K562 (cell line): ENCODE data around the gene PTPN7. TPM values are rescaled to one million over a fixed set of nuclear protein-coding genes. Genes with fewer than 3 reads are reported as not detected.

ENCODE experiments used
- FOXA1 ChIP-seq: fragments of 450-650 bp; IDR thresholded peaks from 2 replicates; pipeline ENCODE4 v1.6.1; 2016; ENCODE audit warnings: mild to moderate bottlenecking, borderline replicate concordance
- GTF2A2 ChIP-seq: IDR thresholded peaks from 2 replicates; pipeline ENCODE4 v1.6.1; 2016; ENCODE audit warnings: mild to moderate bottlenecking, missing genetic modification characterization, missing compliant biosample characterization
- HIVEP1 ChIP-seq: fragments of 250-450 bp; sonication (Bioruptor Pico); IDR thresholded peaks from 2 replicates; pipeline ENCODE4 v1.4.0; 2020; ENCODE audit warnings: mild to moderate bottlenecking
- IRF9 ChIP-seq: fragments of 450-650 bp; IDR thresholded peaks from 2 replicates; pipeline ENCODE4 v1.6.1; 2016; ENCODE audit warnings: missing biosample characterization, missing genetic modification characterization
- MCM5 ChIP-seq: fragments of 450-650 bp; IDR thresholded peaks from 2 replicates; pipeline ENCODE4 v1.6.1; 2016; ENCODE audit warnings: low read depth
- NCOA1 ChIP-seq: fragments of 450-650 bp; IDR thresholded peaks from 2 replicates; pipeline ENCODE4 v1.6.1; 2016; ENCODE audit warnings: low read depth
- POLR2A ChIP-seq: fragments of 450-650 bp; conservative IDR thresholded peaks from 2 replicates; pipeline ENCODE4 v1.6.1; 2016
- POU5F1 ChIP-seq: fragments of 150-350 bp; IDR thresholded peaks from 2 replicates; pipeline ENCODE4 v1.6.1; 2014; ENCODE audit warnings: borderline replicate concordance, low read length, low read depth, mild to moderate bottlenecking; ENCODE audit not compliant: partially characterized antibody
- PRPF4 ChIP-seq: fragments of 200-400 bp; formaldehyde crosslinking; IDR thresholded peaks from one replicate; pipeline ENCODE4 v1.6.1; 2017; ENCODE audit warnings: low read length, low read depth, mild to moderate bottlenecking; ENCODE audit not compliant: insufficient read depth, poor library complexity, severe bottlenecking
- RBM14 ChIP-seq: fragments of 200-400 bp; formaldehyde crosslinking; IDR thresholded peaks from 2 replicates; pipeline ENCODE4 v1.6.1; 2018; ENCODE audit warnings: low read depth, mild to moderate bottlenecking, low read length, moderate library complexity, borderline replicate concordance; ENCODE audit not compliant: insufficient read depth
- RHOXF2B ChIP-seq: fragments of 250-450 bp; sonication (Bioruptor Pico); conservative IDR thresholded peaks from 2 replicates; pipeline ENCODE4 v1.5.1; 2021
- SIN3A ChIP-seq, 2 experiments: fragments of 150-350 bp in 1 of 2; IDR thresholded peaks; 2 replicates each; pipeline ENCODE4 v1.6.1; 2011 to 2016; ENCODE audit warnings: borderline replicate concordance in 2 of 2, low read depth in 2 of 2, low read length in 2 of 2, mild to moderate bottlenecking in 2 of 2, moderate library complexity in 2 of 2; ENCODE audit not compliant: control insufficient read depth in 1 of 2
- STAG1 ChIP-seq: sonication (generic); formaldehyde crosslinking; IDR thresholded peaks from 2 replicates; pipeline ENCODE4 v1.5.0; 2020; ENCODE audit warnings: missing genetic modification reagents, borderline replicate concordance
- ZBTB33 ChIP-seq: sonication (generic); formaldehyde crosslinking; IDR thresholded peaks from 2 replicates; pipeline ENCODE4 v1.8.1; 2023; ENCODE audit warnings: mild to moderate bottlenecking, missing genetic modification reagents
- ZNF165 ChIP-seq: fragments of 250-450 bp; sonication (Bioruptor Pico); IDR thresholded peaks from 2 replicates; pipeline ENCODE4 v1.4.0; 2020; ENCODE audit warnings: borderline replicate concordance
- ZNF41 ChIP-seq: fragments of 250-450 bp; sonication (Bioruptor Pico); conservative IDR thresholded peaks from 2 replicates; pipeline ENCODE4 v1.4.0; 2020; ENCODE audit warnings: mild to moderate bottlenecking
- polyA plus RNA-seq, 8 experiments: library from polyadenylated mRNA; depleted of rRNA in 4 of 8; stranded (reverse) in 5 of 8; unstranded in 3 of 8; fragments of >200 nt; fragmentation: Nextera tagmentation in 2 of 8; fragmentation: Illumina TruSeq in 1 of 8; extraction: Ambion mirVana in 2 of 8; extraction: Trizol in 1 of 8; gene quantifications; 2 replicates each; pipeline versions ENCODE4 v1.2.1 to v1.2.3, GENCODE V29; 2011 to 2014; ENCODE audit warnings: inconsistent platforms in 1 of 8, missing spikeins in 1 of 8
- total RNA-seq, 7 experiments: library from RNA; depleted of rRNA in 6 of 7; stranded (reverse); fragments of >200 nt in 6 of 7; fragmentation: Illumina TruSeq in 2 of 7; extraction: Trizol in 2 of 7; gene quantifications; 2 replicates each; pipeline versions ENCODE4 v1.2.1 to v1.2.3, GENCODE V29; 2011 to 2021; ENCODE audit warnings: low replicate concordance in 1 of 7
- TF ChIP-seq, protein P1 (sequence below): fragments of 450-650 bp; formaldehyde crosslinking; IDR thresholded peaks from 2 replicates; pipeline ENCODE4 v1.4.0; 2020; ENCODE audit warnings: mild to moderate bottlenecking, moderate library complexity
- TF ChIP-seq, protein P2 (sequence below): fragments of 450-650 bp; formaldehyde crosslinking; IDR thresholded peaks from 2 replicates; pipeline ENCODE4 v1.4.0; 2022; ENCODE audit warnings: missing genetic modification characterization
- TF ChIP-seq, protein P3 (sequence below): fragments of 250-450 bp; sonication (Bioruptor Pico); IDR thresholded peaks from 2 replicates; pipeline ENCODE4 v1.8.0; 2022; ENCODE audit warnings: moderate library complexity, mild to moderate bottlenecking, inconsistent platforms
- TF ChIP-seq, protein P4 (sequence below): fragments of 200-800 bp; sonication (Bioruptor generic); IDR thresholded peaks from 2 replicates; pipeline ENCODE4 v1.6.1; 2017; ENCODE audit warnings: missing genetic modification characterization, missing compliant biosample characterization

Gene PTPN7
- total and polyA plus RNA-seq, 9 of the 15 experiments (the other 6 are each of a cell fraction or from before 2014, with no cell fraction given) = 18.7 to 144 (median 120) TPM

- TF ChIP-seq, protein P1, sequence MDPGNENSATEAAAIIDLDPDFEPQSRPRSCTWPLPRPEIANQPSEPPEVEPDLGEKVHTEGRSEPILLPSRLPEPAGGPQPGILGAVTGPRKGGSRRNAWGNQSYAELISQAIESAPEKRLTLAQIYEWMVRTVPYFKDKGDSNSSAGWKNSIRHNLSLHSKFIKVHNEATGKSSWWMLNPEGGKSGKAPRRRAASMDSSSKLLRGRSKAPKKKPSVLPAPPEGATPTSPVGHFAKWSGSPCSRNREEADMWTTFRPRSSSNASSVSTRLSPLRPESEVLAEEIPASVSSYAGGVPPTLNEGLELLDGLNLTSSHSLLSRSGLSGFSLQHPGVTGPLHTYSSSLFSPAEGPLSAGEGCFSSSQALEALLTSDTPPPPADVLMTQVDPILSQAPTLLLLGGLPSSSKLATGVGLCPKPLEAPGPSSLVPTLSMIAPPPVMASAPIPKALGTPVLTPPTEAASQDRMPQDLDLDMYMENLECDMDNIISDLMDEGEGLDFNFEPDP (CRISPR knock-in tag) = no peak
- TF ChIP-seq, protein P2, sequence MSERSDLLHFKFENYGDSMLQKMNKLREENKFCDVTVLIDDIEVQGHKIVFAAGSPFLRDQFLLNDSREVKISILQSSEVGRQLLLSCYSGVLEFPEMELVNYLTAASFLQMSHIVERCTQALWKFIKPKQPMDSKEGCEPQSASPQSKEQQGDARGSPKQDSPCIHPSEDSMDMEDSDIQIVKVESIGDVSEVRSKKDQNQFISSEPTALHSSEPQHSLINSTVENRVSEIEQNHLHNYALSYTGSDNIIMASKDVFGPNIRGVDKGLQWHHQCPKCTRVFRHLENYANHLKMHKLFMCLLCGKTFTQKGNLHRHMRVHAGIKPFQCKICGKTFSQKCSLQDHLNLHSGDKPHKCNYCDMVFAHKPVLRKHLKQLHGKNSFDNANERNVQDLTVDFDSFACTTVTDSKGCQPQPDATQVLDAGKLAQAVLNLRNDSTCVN (CRISPR knock-in tag) = peak; percentile 59; the same call in 1 of the 2 replicates
- TF ChIP-seq MCM5 (no peak), NCOA1 (no peak), RBM14 (no peak), ZNF165 (CRISPR knock-in tag) (no peak), ZNF41 (CRISPR knock-in tag) (0 out of 2 replicates have a peak, but pooled peaks have one; percentile 36), FOXA1 (no peak), POU5F1 (no peak), POLR2A (no peak), GTF2A2 (tag) (no peak), RHOXF2B (CRISPR knock-in tag) (no peak), ZBTB33 (CRISPR knock-in tag) (no peak), IRF9 (no peak), STAG1 (CRISPR knock-in tag) (no peak), SIN3A (IDR thresholded peaks at IDR 0.05; ENCODE audit: borderline replicate concordance in 2 of 2, control insufficient read depth in 1 of 2, low read depth in 2 of 2, low read length in 2 of 2) (no peak), PRPF4 (no peak), HIVEP1 (CRISPR knock-in tag) (no peak)
- TF ChIP-seq, protein P3, sequence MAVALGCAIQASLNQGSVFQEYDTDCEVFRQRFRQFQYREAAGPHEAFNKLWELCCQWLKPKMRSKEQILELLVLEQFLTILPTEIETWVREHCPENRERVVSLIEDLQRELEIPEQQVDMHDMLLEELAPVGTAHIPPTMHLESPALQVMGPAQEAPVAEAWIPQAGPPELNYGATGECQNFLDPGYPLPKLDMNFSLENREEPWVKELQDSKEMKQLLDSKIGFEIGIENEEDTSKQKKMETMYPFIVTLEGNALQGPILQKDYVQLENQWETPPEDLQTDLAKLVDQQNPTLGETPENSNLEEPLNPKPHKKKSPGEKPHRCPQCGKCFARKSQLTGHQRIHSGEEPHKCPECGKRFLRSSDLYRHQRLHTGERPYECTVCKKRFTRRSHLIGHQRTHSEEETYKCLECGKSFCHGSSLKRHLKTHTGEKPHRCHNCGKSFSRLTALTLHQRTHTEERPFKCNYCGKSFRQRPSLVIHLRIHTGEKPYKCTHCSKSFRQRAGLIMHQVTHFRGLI (CRISPR knock-in tag) = no peak
- TF ChIP-seq, protein P4, sequence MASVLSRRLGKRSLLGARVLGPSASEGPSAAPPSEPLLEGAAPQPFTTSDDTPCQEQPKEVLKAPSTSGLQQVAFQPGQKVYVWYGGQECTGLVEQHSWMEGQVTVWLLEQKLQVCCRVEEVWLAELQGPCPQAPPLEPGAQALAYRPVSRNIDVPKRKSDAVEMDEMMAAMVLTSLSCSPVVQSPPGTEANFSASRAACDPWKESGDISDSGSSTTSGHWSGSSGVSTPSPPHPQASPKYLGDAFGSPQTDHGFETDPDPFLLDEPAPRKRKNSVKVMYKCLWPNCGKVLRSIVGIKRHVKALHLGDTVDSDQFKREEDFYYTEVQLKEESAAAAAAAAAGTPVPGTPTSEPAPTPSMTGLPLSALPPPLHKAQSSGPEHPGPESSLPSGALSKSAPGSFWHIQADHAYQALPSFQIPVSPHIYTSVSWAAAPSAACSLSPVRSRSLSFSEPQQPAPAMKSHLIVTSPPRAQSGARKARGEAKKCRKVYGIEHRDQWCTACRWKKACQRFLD = no peak
Observed at GRCh38 chr1:202160377-202160940, at the start of gene PTPN7 (continued).
